Measurements from ENCODE around the gene LRP8.

DNA sequence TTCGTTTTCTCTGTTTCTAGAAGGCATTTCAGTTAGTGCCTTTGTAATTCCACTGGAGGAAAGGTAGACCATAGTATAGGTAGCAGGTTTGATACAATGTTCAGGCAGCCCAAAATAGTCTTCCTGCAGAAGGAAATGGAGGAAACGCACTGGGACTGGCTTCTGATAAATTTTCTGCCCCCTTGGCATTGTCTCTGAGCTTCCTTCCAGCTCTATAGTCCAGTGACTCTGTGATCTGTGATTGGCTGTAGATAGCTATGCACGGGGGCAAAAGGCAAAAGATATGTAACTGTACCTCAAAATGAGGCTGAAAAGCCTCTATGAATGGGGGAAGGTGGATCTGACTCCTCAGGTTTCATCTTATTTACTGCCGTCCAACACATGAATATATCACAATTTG is 83.7 kb downstream of the LRP8 start:
- TF ChIP-seq CTCF (optimal IDR thresholded peaks at IDR 0.05 in 1 of 3, IDR thresholded peaks at IDR 0.05 in 1 of 3, conservative IDR thresholded peaks at IDR 0.05 in 1 of 3; ENCODE audit: extremely low read depth in 1 of 3, insufficient read depth in 2 of 3, low read length in 3 of 3), result no peak
- no peak for TF ChIP-seq EZH2 (IDR thresholded peaks at IDR 0.05; ENCODE audit: low read length)
